ENCODE data around the gene HOXD3. TPM values are rescaled to one million over a fixed set of nuclear protein-coding genes. Genes with fewer than 3 reads are reported as not detected.
A peak's percentile ranks its signal among the peaks of the same experiment; 100 is the strongest.

Gene HOXD3
- total and polyA plus RNA-seq, 2 of the 8 experiments (the other 6 are each of a cell fraction or from before 2014, with no cell fraction given) = not detected

GRCh38 chr2:176128172-176128981 lies 28.7 kb upstream of the HOXD3 start (continued):
- TF ChIP-seq SUZ12 (IDR thresholded peaks at IDR 0.05; ENCODE audit: low read length) = peak; percentile 99
- no peak for TF ChIP-seq SAP30 (IDR thresholded peaks at IDR 0.05; ENCODE audit: insufficient read depth, insufficient replicate concordance, low read length)
- no peak for TF ChIP-seq CREB1 (IDR thresholded peaks at IDR 0.05)
- 0 out of 2 replicates have a peak, but pooled peaks have one; percentile 70 for TF ChIP-seq CBX8 (IDR thresholded peaks at IDR 0.05; ENCODE audit: borderline replicate concordance, low read depth, low read length)
- no peak for TF ChIP-seq CHD2 (IDR thresholded peaks at IDR 0.05; ENCODE audit: low read length)
- TF ChIP-seq, protein P1, sequence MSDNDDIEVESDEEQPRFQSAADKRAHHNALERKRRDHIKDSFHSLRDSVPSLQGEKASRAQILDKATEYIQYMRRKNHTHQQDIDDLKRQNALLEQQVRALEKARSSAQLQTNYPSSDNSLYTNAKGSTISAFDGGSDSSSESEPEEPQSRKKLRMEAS (IDR thresholded peaks at IDR 0.05) = no peak
- TF ChIP-seq KDM4A (IDR thresholded peaks at IDR 0.05; ENCODE audit: low read depth, low read length, severe bottlenecking) = peak; percentile 1
- no peak for TF ChIP-seq RBBP5 (IDR thresholded peaks at IDR 0.05; ENCODE audit: borderline replicate concordance, low read depth, low read length)
- no peak for TF ChIP-seq TAF7 (optimal IDR thresholded peaks at IDR 0.05; ENCODE audit: borderline replicate concordance, low read depth, low read length)
- TF ChIP-seq SP1 (IDR thresholded peaks at IDR 0.05; ENCODE audit: low read depth, low read length) = 0 out of 2 replicates have a peak, but pooled peaks have one; percentile 30
- peak; percentile 49; the same call in 1 of the 2 replicates for TF ChIP-seq EGR1 (IDR thresholded peaks at IDR 0.05; ENCODE audit: borderline replicate concordance, low read depth, low read length)
